HG03342 (cell line): ENCODE data around the gene MFAP4.
"Not testable (repeated sequence)": the region's sequence is repeated elsewhere in the genome, so short reads cannot be mapped to it uniquely, and the experiment has no call there.

Source experiments
- ATAC-seq: cut with Tn5 transposase; IDR thresholded peaks from one replicate; pipeline ENCODE4 v1.9.1; 2021; ENCODE audit warnings: mild to moderate bottlenecking, moderate library complexity; ENCODE audit not compliant: unreplicated experiment

The MFAP4 gene

GRCh38 chr17:19359151-19359550 is 27.8 kb downstream of the MFAP4 start:
- no peak for ATAC-seq

- ATAC-seq: no peak
Observed at GRCh38 chr17:19357761-19358160, 29.2 kb downstream of the MFAP4 start.

DNA sequence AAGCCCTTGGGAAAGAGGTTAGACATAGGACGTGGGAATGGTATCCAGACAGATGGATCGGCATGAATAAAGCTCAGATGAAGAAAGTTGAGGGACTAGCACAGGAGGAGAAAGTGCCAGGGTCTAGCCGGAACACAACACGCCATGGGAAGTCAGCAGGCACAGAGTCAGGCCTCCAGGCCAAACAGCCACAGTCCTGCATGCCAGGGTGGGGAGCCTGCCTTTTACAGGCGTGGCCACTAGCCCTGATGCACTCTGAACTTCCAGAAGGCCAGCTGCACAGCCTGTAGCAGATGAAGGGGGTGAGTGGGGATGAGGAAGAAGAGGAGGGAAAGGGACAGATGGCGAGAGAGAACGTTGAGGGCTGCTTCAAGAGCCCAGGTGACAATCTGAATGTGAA is 29.6 kb downstream of the MFAP4 start:
- ATAC-seq: no peak

- no peak for ATAC-seq
Observed at GRCh38 chr17:19354748-19355147, 32.2 kb downstream of the MFAP4 start.

DNA sequence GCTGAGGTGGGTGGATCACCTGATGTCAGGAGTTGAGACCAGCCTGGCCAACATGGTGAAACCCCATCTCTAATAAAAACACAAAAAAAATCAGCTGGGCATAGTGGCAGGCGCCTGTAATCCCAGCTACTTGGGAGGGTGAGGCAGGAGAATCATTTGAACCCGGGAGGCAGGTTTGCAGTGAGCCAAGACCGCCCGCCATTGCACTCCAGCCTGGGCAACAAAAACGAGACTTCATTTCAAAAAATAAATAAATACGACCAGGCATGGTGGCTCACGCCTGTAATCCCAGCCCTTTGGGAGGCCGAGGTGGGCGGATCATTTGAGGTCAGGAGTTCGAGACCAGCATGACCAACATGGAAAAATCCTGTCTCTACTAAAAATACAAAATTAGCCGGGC is 33.6 kb downstream of the MFAP4 start:
- ATAC-seq: not testable (repeated sequence)

GRCh38 chr17:19348806-19349205 is 38.2 kb downstream of the MFAP4 start:
- no peak for ATAC-seq

DNA sequence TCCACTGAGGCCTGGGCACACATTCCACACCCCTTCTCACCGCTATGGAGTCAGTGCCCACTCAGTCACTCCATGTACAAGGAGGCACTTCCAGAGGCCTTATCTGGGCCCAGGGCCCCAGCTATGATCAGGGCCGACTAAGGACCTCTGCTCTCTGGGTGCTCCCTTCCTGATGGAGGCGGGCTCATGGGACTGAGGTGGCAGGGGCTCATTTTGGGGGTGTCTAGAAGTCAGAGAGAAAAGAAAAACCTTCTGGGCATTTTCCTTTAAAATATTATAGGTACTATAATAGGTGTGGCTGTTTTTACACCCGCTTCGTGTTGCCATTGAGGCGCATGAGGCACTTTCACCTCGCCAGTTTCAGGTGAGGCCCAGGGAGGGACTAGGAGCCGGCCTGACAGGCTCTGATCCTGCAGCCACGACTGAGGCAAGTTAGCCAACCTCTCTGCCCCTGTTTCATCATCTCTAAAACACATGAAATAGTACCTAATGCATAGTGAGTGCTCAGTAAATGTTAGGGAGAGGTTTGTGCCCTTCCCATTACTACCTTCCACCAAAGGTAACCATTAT is 38.8 kb downstream of the MFAP4 start:
- ATAC-seq: no peak

- ATAC-seq: no peak
Observed at GRCh38 chr17:19347323-19348080, 39.5 kb downstream of the MFAP4 start.

DNA sequence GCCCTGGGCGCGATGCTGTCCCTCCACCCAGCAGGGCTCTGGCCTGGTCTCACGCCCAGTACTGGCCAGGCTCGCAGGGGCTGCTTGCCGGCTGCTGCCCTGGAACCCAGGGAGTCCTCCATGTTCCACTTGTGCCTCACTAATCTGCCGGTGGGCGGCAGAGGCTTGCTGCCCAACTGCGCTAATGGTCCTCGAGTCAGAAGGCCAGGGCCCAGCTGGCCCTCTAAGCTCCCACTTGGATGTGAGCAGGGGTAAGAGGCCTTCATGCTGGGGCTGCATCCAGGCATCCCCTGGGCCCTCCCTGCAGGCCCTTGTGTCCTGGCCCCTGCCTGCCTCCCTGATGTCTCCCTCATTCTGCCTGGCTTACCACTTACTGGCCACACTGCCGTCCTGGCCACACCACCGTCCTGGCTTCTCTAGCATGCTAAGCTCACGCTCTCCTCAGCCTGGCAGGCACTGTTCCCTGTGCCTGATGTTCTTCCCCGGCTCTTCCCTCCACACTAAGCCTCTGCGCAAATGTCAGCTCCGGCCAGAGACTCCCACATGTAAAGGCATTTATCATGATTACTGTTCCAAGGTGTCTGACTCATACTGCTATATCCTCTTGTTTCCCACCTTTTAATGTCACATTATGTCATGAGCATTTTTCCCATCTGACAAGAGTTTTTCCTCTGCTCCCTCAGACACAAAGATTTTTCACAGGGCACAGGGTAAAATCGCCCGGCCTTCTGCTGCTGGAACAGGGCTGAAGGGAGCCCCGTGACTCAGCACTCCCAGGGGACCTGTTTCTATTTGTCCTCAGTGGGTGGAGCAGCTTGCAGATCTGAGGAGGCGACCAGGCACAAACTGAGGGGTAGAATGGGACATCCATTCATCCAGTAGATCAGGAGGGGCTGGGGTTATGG is 40.4 kb downstream of the MFAP4 start:
- no peak for ATAC-seq

- no peak for ATAC-seq
Observed at GRCh38 chr17:19345486-19346350, 41.3 kb downstream of the MFAP4 start.

- ATAC-seq: no peak
Observed at GRCh38 chr17:19345067-19345460, 41.9 kb downstream of the MFAP4 start.

- ATAC-seq: no peak
Observed at GRCh38 chr17:19344311-19345066, 42.5 kb downstream of the MFAP4 start.

DNA sequence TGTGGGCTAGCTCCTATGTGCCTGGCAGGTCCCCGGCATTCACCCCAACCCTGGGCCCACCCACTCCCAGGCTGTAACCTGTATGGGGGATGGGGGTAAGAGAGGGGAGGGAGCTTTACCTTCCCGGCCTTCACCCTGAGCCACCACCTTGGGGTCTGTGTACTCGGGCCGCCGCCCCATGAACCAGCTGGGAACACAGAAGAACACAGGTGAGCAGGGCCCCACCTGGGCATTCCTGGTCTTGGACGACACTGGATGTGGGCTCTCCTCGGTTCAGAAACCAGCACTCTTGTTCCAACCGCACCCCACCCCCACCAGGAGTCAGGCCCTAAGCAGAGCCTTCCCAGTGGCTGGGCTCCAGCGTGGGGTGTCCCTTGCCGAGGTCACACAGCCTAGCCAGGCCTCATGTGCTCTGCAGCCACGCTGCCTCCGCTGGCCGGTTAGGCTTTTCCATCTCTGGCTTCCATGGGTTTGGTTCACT is 43.3 kb downstream of the MFAP4 start:
- no peak for ATAC-seq

DNA sequence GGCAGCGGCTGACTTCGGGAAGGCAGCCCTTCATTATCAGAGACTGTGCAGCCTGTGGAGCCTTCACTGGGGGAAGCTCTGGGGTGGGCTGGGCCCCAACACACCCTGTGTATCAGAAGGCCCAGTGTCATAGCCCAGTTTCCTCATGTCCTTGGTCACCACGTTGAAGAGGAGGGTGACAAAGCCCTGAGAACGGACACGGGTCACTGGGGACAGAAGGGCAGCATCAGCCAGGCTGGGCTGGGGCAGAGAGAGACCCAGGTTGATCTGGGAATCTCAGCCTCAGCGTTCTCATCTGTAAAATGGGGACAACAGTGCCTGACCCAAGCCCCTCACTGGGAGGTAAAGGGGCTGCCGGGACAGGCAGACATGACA is 43.7 kb downstream of the MFAP4 start:
- ATAC-seq: no peak

DNA sequence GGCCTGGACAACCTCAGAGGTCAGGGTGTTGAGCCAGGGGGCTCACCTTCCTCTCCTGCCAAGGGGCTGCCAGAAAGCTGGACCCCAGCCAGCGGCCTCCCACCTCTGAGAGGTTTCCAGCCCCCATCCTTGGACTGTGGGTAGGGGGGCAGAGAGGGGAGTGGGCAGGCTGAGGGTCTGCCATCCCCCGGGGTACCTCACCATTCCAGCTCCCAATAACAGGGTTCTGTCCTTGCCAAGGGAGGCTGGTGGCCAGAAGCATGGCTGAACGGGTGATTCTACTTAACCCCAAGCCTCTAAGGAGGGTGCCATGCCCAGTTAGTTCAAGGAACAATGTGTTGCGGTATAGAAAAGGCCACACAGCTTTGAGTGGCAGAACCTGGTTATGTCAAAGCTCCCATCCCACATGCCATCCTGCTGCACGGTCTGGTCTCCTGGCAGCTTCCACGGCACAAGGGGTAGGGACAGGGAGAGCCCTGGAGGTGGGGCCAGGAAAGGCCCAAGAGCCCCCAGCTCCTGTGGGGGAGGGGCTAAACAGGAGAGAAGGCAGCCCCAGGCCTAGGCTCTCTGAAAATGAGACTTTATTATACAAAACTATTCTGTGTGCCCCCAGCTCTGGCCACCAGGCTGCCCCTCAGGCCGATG is 44.3 kb downstream of the MFAP4 start:
- no peak for ATAC-seq

GRCh38 chr17:19341641-19342610 is 45.1 kb downstream of the MFAP4 start:
- no peak for ATAC-seq

DNA sequence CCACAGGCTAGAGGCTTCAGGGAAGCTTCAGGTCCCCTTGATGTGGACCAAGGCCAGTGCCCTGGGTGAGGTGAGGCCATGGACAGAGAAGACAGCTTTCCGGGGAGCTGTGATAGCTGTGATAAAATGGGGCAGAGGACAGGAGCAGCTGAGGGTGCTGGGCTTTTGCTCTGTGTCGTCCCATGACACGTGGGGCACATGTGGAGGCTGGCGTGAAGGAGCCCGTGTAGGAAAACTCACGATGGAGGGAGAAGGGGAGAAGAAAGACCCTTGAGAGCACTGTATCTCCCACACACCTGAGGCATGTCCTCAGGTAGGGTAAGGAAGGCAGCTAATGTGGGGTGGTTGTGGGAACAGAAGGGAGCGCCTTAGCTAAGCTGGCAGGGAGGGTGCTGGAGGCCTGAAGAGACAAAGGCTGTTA is 45.8 kb downstream of the MFAP4 start:
- no peak for ATAC-seq

DNA sequence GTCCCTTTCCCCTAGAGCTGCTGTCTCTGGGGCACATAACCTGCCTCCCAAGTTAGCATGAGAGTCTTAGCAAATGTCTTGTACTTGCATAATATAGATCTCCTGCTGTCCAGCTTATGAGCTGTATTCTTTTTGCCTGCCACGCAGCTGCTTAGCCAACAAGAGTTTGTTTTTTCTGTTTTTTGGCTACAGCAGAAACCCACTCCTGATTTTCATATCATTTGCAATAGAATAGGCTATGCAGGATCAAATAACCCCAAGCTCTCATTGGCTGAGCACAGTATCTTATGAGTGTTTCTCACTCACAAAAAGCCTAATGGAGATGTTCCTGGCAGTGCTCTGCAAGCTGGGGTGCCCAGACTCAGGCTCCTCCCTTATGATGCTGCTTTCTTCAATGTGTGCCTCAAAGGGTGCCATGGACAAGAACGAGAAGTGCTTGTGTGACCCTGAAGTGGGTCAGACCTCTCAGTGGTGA is 47.6 kb downstream of the MFAP4 start:
- ATAC-seq: no peak
